Trophoblast cell (in vitro differentiated cells and primary cell): ENCODE data around the gene NT5DC2.

Experiments
- DNase-seq, 2 donors: peaks; one replicate each; pipeline ENCODE4 v3.0.0-alpha.2; 2016
- H2AFZ ChIP-seq: 2 replicates; pipeline ENCODE4 v1.6.1; 2013; ENCODE audit warnings: low read length, moderate library complexity, mild to moderate bottlenecking; ENCODE audit not compliant: insufficient read depth, poor library complexity
- H2AK5ac ChIP-seq: 2 replicates; pipeline ENCODE4 v1.6.1; 2013; ENCODE audit warnings: mild to moderate bottlenecking, low read length
- H2BK120ac ChIP-seq: 2 replicates; pipeline ENCODE4 v1.6.1; 2013; ENCODE audit warnings: low read length, mild to moderate bottlenecking, moderate library complexity; ENCODE audit not compliant: insufficient read depth, poor library complexity
- H2BK12ac ChIP-seq: 2 replicates; pipeline ENCODE4 v1.6.1; 2013; ENCODE audit warnings: mild to moderate bottlenecking, low read length, moderate library complexity
- H2BK5ac ChIP-seq: 2 replicates; pipeline ENCODE4 v1.6.1; 2013; ENCODE audit warnings: low read length, low read depth, moderate library complexity, mild to moderate bottlenecking; ENCODE audit not compliant: poor library complexity
- H3K14ac ChIP-seq: 2 replicates; pipeline ENCODE4 v1.6.1; 2013; ENCODE audit warnings: mild to moderate bottlenecking, low read length
- H3K18ac ChIP-seq: 2 replicates; pipeline ENCODE4 v1.6.1; 2013; ENCODE audit warnings: mild to moderate bottlenecking, low read length
- H3K23ac ChIP-seq: 2 replicates; pipeline ENCODE4 v1.6.1; 2013; ENCODE audit warnings: low read length
- H3K27ac ChIP-seq: 2 replicates; pipeline ENCODE4 v1.5.1; 2013; ENCODE audit warnings: low read depth, mild to moderate bottlenecking, inconsistent platforms, low read length, moderate library complexity
- H3K27me3 ChIP-seq: 2 replicates; pipeline ENCODE4 v1.6.1; 2013; ENCODE audit warnings: inconsistent platforms, mild to moderate bottlenecking, low read length, moderate library complexity; ENCODE audit not compliant: insufficient read depth
- H3K36me3 ChIP-seq, 2 experiments: 1 replicate in 1 of 2; 2 replicates in 1 of 2; pipeline ENCODE4 v1.6.1; 2013; ENCODE audit warnings: low read length in 2 of 2, mild to moderate bottlenecking in 2 of 2, moderate library complexity in 1 of 2; ENCODE audit not compliant: insufficient read depth in 2 of 2, control insufficient read depth in 1 of 2
- H3K4ac ChIP-seq: 2 replicates; pipeline ENCODE4 v1.6.1; 2013; ENCODE audit warnings: low read depth, mild to moderate bottlenecking, low read length, moderate library complexity
- H3K4me1 ChIP-seq, 2 experiments: 1 replicate in 1 of 2; 2 replicates in 1 of 2; pipeline ENCODE4 v1.6.1; 2013; ENCODE audit warnings: low read length in 2 of 2, mild to moderate bottlenecking in 2 of 2, moderate library complexity in 1 of 2; ENCODE audit not compliant: insufficient read depth in 2 of 2, control insufficient read depth in 1 of 2
- H3K4me2 ChIP-seq: 2 replicates; pipeline ENCODE4 v1.6.1; 2013; ENCODE audit warnings: inconsistent platforms, mild to moderate bottlenecking, low read length, moderate library complexity
- H3K4me3 ChIP-seq: 2 replicates; pipeline ENCODE4 v1.5.1; 2013; ENCODE audit warnings: mild to moderate bottlenecking, low read depth, low read length, inconsistent platforms
- H3K79me1 ChIP-seq: one replicate; pipeline ENCODE4 v1.6.1; 2013; ENCODE audit warnings: low read length
- H3K79me2 ChIP-seq: 2 replicates; pipeline ENCODE4 v1.6.1; 2013; ENCODE audit warnings: low read length, mild to moderate bottlenecking; ENCODE audit not compliant: control insufficient read depth, insufficient read depth, poor library complexity
- H3K9ac ChIP-seq: 2 replicates; pipeline ENCODE4 v1.6.1; 2013; ENCODE audit warnings: mild to moderate bottlenecking, low read length
- H3K9me3 ChIP-seq: 2 replicates; pipeline ENCODE4 v1.6.1; 2013; ENCODE audit warnings: low read depth, mild to moderate bottlenecking, control low read depth, inconsistent platforms, low read length; ENCODE audit not compliant: insufficient read depth
- H4K12ac ChIP-seq: 2 replicates; pipeline ENCODE4 v1.6.1; 2013; ENCODE audit warnings: low read depth, mild to moderate bottlenecking, low read length, moderate library complexity
- H4K8ac ChIP-seq: 2 replicates; pipeline ENCODE4 v1.6.1; 2013; ENCODE audit warnings: low read depth, mild to moderate bottlenecking, low read length, moderate library complexity
- H4K91ac ChIP-seq: one replicate; pipeline ENCODE4 v1.6.1; 2013; ENCODE audit warnings: low read depth, mild to moderate bottlenecking, low read length, moderate library complexity
- WGBS: extraction: QIAGEN DNeasy Blood & Tissue Kit; methylation state at CpG from one replicate; pipeline ENCODE4 v1.1.7; 2013; ENCODE audit warnings: missing lambda C conversion rate; ENCODE audit not compliant: insufficient read length, insufficient coverage; ENCODE audit errors: extremely low coverage; 5-methylcytosine and 5-hydroxymethylcytosine counted together

Gene NT5DC2

GRCh38 chr3:52511509-52511908 lies 22.1 kb downstream of the NT5DC2 start:
- Histone ChIP-seq H3K23ac (no peak overlapping the region), H3K14ac (no peak overlapping the region), H4K12ac (no peak overlapping the region), H2AK5ac (no peak overlapping the region), H3K9ac (no peak overlapping the region), H2BK12ac (no peak overlapping the region), H3K27me3 (no peaks in the 10 kb centered on the region), H3K18ac (no peak overlapping the region), H3K79me2 (no peaks in the 10 kb centered on the region), H3K4me1 (no peaks in the 10 kb centered on the region), H3K79me1 (no peaks in the 10 kb centered on the region), H3K4ac (no peak overlapping the region), H2BK5ac (no peak overlapping the region), H3K4me2 (no peak overlapping the region), H3K36me3 (no peaks in the 10 kb centered on the region), H3K9me3 (no peaks in the 10 kb centered on the region), H2BK120ac (no peak overlapping the region), H2AFZ (no peak overlapping the region), H4K91ac (no peak overlapping the region), H4K8ac (no peak overlapping the region), H3K27ac (no peak overlapping the region), H3K4me3 (no peak overlapping the region)
- no CpG with 5 or more reads among the region's 7 CpGs for WGBS
- no peak for DNase-seq

- Histone ChIP-seq H3K4me2 (no peak overlapping the region), H3K79me1 (no peaks in the 10 kb centered on the region), H2AFZ (no peak overlapping the region), H3K18ac (no peak overlapping the region), H3K27me3 (no peaks in the 10 kb centered on the region), H3K79me2 (no peaks in the 10 kb centered on the region), H3K9ac (no peak overlapping the region), H3K9me3 (peaks cover 2% of the 10 kb centered on the region), H3K14ac (no peak overlapping the region), H2AK5ac (no peak overlapping the region), H4K12ac (no peak overlapping the region), H3K36me3 (no peaks in the 10 kb centered on the region), H2BK120ac (no peak overlapping the region), H4K8ac (no peak overlapping the region), H2BK5ac (no peak overlapping the region), H3K23ac (no peak overlapping the region), H3K4me1 (no peaks in the 10 kb centered on the region), H3K4ac (no peak overlapping the region), H3K27ac (no peak overlapping the region), H4K91ac (no peak overlapping the region), H3K4me3 (no peak overlapping the region), H2BK12ac (no peak overlapping the region)
- WGBS = no CpG with 5 or more reads among the region's 12 CpGs
- no peak for DNase-seq
Observed at GRCh38 chr3:52509753-52510328, 23.8 kb downstream of the NT5DC2 start.

- Histone ChIP-seq H3K27ac (no peak overlapping the region), H3K4me2 (no peak overlapping the region), H2BK120ac (no peak overlapping the region), H2AK5ac (no peak overlapping the region), H3K79me2 (no peaks in the 10 kb centered on the region), H3K36me3 (no peaks in the 10 kb centered on the region), H3K27me3 (no peaks in the 10 kb centered on the region), H2AFZ (no peak overlapping the region), H3K4ac (no peak overlapping the region), H3K14ac (no peak overlapping the region), H3K9me3 (peaks cover 2% of the 10 kb centered on the region), H3K4me3 (no peak overlapping the region), H2BK5ac (no peak overlapping the region), H4K91ac (no peak overlapping the region), H2BK12ac (no peak overlapping the region), H3K4me1 (no peaks in the 10 kb centered on the region), H3K79me1 (no peaks in the 10 kb centered on the region), H3K18ac (no peak overlapping the region), H4K12ac (no peak overlapping the region), H3K9ac (no peak overlapping the region), H4K8ac (no peak overlapping the region), H3K23ac (no peak overlapping the region)
- no CpG with 5 or more reads among the region's 5 CpGs for WGBS
- no peak for DNase-seq
Observed at GRCh38 chr3:52507359-52507758, 26.3 kb downstream of the NT5DC2 start.

GRCh38 chr3:52506266-52506966 lies 27.2 kb downstream of the NT5DC2 start:
- no peak overlapping the region for H2BK120ac ChIP-seq
- H3K18ac ChIP-seq = no peak overlapping the region

More at GRCh38 chr3:52506266-52506966, 27.2 kb downstream of the NT5DC2 start:
- no peaks in the 10 kb centered on the region for H3K79me1 ChIP-seq
- H4K91ac ChIP-seq = no peak overlapping the region
- H3K4ac ChIP-seq = no peak overlapping the region
- H3K27ac ChIP-seq = no peak overlapping the region
- H4K8ac ChIP-seq = no peak overlapping the region
- H3K23ac ChIP-seq = no peak overlapping the region
- H3K4me3 ChIP-seq = peak overlapping the region; percentile 40
- no peak overlapping the region for H4K12ac ChIP-seq
- H3K27me3 ChIP-seq = no peaks in the 10 kb centered on the region
- DNase-seq = no peak
- H2AFZ ChIP-seq = no peak overlapping the region
- H3K9me3 ChIP-seq = peaks cover 2% of the 10 kb centered on the region
- H3K14ac ChIP-seq = no peak overlapping the region
- WGBS = no CpG with 5 or more reads among the region's 27 CpGs
- no peak overlapping the region for H2BK5ac ChIP-seq
- H3K36me3 ChIP-seq = no peaks in the 10 kb centered on the region
- no peaks in the 10 kb centered on the region for H3K79me2 ChIP-seq
- no peak overlapping the region for H3K9ac ChIP-seq
- H2BK12ac ChIP-seq = no peak overlapping the region
- no peak overlapping the region for H3K4me2 ChIP-seq
- no peaks in the 10 kb centered on the region for H3K4me1 ChIP-seq
- no peak overlapping the region for H2AK5ac ChIP-seq
